GM10847 (cell line): ENCODE results near the gene OR51F1.

Experiments used
- POLR2A ChIP-seq: IDR thresholded peaks from 2 replicates; pipeline ENCODE4 v1.6.1; 2011; ENCODE audit not compliant: insufficient read length; ENCODE audit errors: extremely low read depth

The OR51F1 gene

GRCh38 chr11:4769838-4770237 lies at the start of gene OR51F1:
Gene OR51F1 (minus strand): TSS chr11:4769938. CDS start chr11:4769938, 0 bp downstream.
- no peak for TF ChIP-seq POLR2A

GRCh38 chr11:4809246-4809645 lies 39.5 kb upstream of the OR51F1 start:
- no peak for TF ChIP-seq POLR2A

GRCh38 chr11:4808476-4808875 lies 38.7 kb upstream of the OR51F1 start:
- no peak for TF ChIP-seq POLR2A

GRCh38 chr11:4804280-4804679 lies 34.5 kb upstream of the OR51F1 start, which contains the start of gene OR52R1:
Gene OR52R1 (minus strand): TSS chr11:4804380. CDS start chr11:4804380, 0 bp downstream.
- no peak for TF ChIP-seq POLR2A

DNA sequence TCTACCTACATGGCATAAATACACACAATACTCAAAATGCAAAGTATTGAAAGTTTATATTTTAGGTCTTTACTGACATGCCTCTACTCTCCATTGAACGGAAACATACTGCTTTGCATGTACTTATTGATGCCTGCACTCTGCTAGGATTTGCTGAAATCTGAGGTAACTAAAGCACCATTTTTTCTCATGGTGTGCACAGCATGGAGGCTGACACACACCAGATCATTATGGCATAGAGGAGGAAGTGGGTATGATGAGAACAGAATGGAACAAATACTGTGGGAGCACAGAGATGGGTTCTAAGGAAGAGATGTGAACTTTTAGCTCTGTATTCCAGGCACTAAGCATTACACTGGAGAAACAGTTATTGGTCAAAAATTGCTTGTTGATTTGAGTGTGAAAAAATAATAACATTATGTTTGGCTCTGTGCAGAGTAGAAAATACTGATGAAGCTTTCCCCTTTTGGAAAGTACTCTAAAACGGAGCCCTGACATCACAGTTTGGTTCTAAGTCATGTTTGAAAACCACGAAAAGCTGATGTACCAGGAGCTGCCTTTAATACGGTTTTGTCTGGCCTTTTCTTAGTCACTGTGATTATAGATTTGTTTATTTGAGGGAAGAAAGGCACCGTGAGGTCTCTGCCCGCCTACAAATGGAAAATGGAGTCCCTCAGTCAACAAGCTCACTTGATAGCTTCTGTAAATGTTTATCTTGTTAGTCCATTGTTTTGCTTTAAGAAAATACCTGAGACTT lies 28.9 kb upstream of the OR51F1 start:
- no peak for TF ChIP-seq POLR2A

- TF ChIP-seq POLR2A = no peak
Observed at GRCh38 chr11:4797206-4797605, 27.5 kb upstream of the OR51F1 start.

GRCh38 chr11:4782454-4782853 lies 12.7 kb upstream of the OR51F1 start:
- no peak for TF ChIP-seq POLR2A

- no peak for TF ChIP-seq POLR2A
Observed at GRCh38 chr11:4768094-4768493, 1.6 kb downstream of the OR51F1 start.

GRCh38 chr11:4766420-4767043 lies 3.2 kb downstream of the OR51F1 start:
- TF ChIP-seq POLR2A = no peak

GRCh38 chr11:4763096-4763495 lies 6.6 kb downstream of the OR51F1 start:
- TF ChIP-seq POLR2A = no peak

- no peak for TF ChIP-seq POLR2A
Observed at GRCh38 chr11:4751201-4751600, 18.5 kb downstream of the OR51F1 start.

GRCh38 chr11:4748438-4748837 lies 21.3 kb downstream of the OR51F1 start:
- TF ChIP-seq POLR2A = no peak

DNA sequence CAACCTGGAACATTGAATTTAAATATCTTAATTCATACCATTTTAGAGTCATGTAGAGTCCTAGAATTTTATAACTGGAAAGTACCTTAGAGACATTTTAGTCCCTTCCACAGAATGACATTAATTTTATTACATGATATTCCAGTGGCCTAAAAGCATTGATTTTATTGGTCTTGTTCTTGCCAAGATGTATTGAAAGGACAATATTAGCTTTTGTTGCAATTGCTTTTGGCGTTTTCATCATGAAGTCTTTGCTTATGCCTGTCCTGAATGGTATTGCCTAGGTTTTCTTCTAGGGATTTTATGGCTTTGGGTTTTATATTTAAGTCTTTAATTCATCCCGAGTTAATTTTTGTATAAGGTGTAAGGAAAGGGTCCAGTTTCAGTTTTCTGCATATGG lies 29.0 kb downstream of the OR51F1 start:
- TF ChIP-seq POLR2A = no peak

- TF ChIP-seq POLR2A = no peak
Observed at GRCh38 chr11:4727171-4727570, 42.6 kb downstream of the OR51F1 start.
